Measurements from ENCODE around the gene CLASP1. TPM values are rescaled to one million over a fixed set of nuclear protein-coding genes. Genes with fewer than 3 reads are reported as not detected.

The CLASP1 gene
- total and polyA plus RNA-seq, 2 of the 8 experiments (the other 6 are each of a cell fraction or from before 2014, with no cell fraction given): 7.3 to 53.9 TPM

DNA sequence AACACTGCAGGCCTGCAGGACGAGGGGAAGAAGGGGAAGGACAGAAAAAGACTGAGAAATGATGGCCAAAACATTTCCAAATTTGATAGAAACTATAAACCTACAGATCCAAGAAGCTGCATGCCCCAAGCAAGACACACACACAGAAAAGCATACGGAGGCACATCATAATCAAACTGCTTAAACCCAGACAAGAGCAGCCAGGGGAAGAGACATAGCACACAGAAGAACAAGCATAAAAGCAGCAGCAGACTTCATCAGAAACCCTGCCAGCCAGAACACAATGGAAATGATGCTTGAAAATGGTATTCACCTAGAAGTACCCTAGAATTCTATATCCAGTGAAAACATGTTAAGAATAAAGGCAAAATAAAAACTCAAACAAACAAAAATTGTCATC is 175.8 kb downstream of the CLASP1 start (continued):
- no peak for TF ChIP-seq TCF12 (IDR thresholded peaks at IDR 0.05; ENCODE audit: low read depth, low read length)
- TF ChIP-seq POLR2AphosphoS5 (IDR thresholded peaks at IDR 0.05; ENCODE audit: low read depth, low read length): no peak
- no peak for TF ChIP-seq SIX5 (IDR thresholded peaks at IDR 0.05; ENCODE audit: low read depth, low read length)
- no peak for TF ChIP-seq NRF1 (IDR thresholded peaks at IDR 0.05; ENCODE audit: low read depth, low read length)
- no peak for TF ChIP-seq SRF (IDR thresholded peaks at IDR 0.05; ENCODE audit: low read depth, low read length)

All from H1 (cell line).